SK-N-SH (cell line): ENCODE results near the gene SEPTIN14. TPM values are rescaled to one million over a fixed set of nuclear protein-coding genes. Genes with fewer than 3 reads are reported as not detected.

Experiments
- CTCF ChIA-PET: fragments of 300-600, 350-600 bp; formaldehyde crosslinking; extraction: SDS; loops from one replicate; lab custom pipeline; 2021; lab: Yijun Ruan, JAX
- POLR2A ChIA-PET: fragments of 350-600 bp; sonication (Branson Sonifier 250); formaldehyde crosslinking; extraction: SDS; loops from one replicate; lab custom pipeline; 2020; ENCODE audit warnings: antibody characterized with exemption, inconsistent platforms; lab: Yijun Ruan, JAX
- DNase-seq: peaks from one replicate; pipeline ENCODE4 v3.0.0; 2012
- H2AFZ ChIP-seq: fragments of 200-600 bp; sonication (generic); 2 replicates; pipeline ENCODE4 v1.8.1; 2016; ENCODE audit warnings: antibody characterized with exemption, mild to moderate bottlenecking, low read depth
- H3F3A ChIP-seq: fragments of 200-600 bp; sonication (generic); replicated peaks from 2 replicates; pipeline ENCODE3; 2016; ENCODE audit warnings: antibody characterized with exemption, mild to moderate bottlenecking; ENCODE audit not compliant: insufficient read depth
- H3K27ac ChIP-seq, 2 experiments: fragments of 200-500 bp in 1 of 2; fragments of 200-600 bp in 1 of 2; sonication (Bioruptor generic) in 1 of 2; sonication (generic), shearing (Covaris generic) in 1 of 2; 2 replicates each; pipeline versions ENCODE4 v1.5.1 to v1.6.1; 2014 to 2016; ENCODE audit warnings: low read depth in 2 of 2, inconsistent platforms in 1 of 2, low read length in 1 of 2, mild to moderate bottlenecking in 1 of 2, mixed read lengths in 1 of 2
- H3K27me3 ChIP-seq: fragments of 200-600 bp; sonication (generic), shearing (Covaris generic); 2 replicates; pipeline ENCODE4 v1.6.1; 2016; ENCODE audit warnings: mixed run types; ENCODE audit not compliant: insufficient read depth
- H3K36me3 ChIP-seq, 2 experiments: fragments of 200-500 bp in 1 of 2; fragments of 200-600 bp in 1 of 2; sonication (Bioruptor generic) in 1 of 2; sonication (generic) in 1 of 2; replicated peaks in 1 of 2; 2 replicates each; pipeline versions ENCODE3 to v1.5.1; 2014 to 2016; ENCODE audit warnings: low read length in 1 of 2, mild to moderate bottlenecking in 1 of 2; ENCODE audit not compliant: insufficient read depth in 2 of 2, control insufficient read depth in 1 of 2
- H3K4me1 ChIP-seq, 2 experiments: fragments of 200-500 bp in 1 of 2; fragments of 200-600 bp in 1 of 2; sonication (Bioruptor generic) in 1 of 2; sonication (generic), shearing (Covaris generic) in 1 of 2; 2 replicates each; pipeline versions ENCODE4 v1.5.1 to v1.6.1; 2014 to 2016; ENCODE audit warnings: low read depth in 1 of 2, low read length in 1 of 2, mixed run types in 1 of 2; ENCODE audit not compliant: insufficient read depth in 2 of 2, control insufficient read depth in 1 of 2
- H3K4me2 ChIP-seq: fragments of 200-600 bp; sonication (generic), shearing (Covaris generic); 2 replicates; pipeline ENCODE4 v1.6.1; 2017; ENCODE audit warnings: mixed run types
- H3K4me3 ChIP-seq, 2 experiments: fragments of 200-500 bp in 1 of 2; fragments of 200-600 bp in 1 of 2; sonication (Bioruptor generic) in 1 of 2; sonication (generic), shearing (Covaris generic) in 1 of 2; 2 replicates each; pipeline versions ENCODE4 v1.5.1 to v1.8.1; 2014 to 2016; ENCODE audit warnings: low read depth in 2 of 2, inconsistent platforms in 1 of 2, low read length in 1 of 2, mild to moderate bottlenecking in 1 of 2, mixed read lengths in 1 of 2, moderate library complexity in 1 of 2
- H3K79me2 ChIP-seq: fragments of 200-600 bp; sonication (generic); 2 replicates; pipeline ENCODE4 v1.8.1; 2017; ENCODE audit warnings: mild to moderate bottlenecking; ENCODE audit not compliant: insufficient read depth
- H3K9ac ChIP-seq: fragments of 200-600 bp; sonication (generic); 2 replicates; pipeline ENCODE4 v1.6.1; 2017; ENCODE audit warnings: mixed run types
- H3K9me2 ChIP-seq: fragments of 200-600 bp; sonication (generic); 2 replicates; pipeline ENCODE4 v1.6.1; 2017; ENCODE audit warnings: mixed run types
- H3K9me3 ChIP-seq: fragments of 200-600 bp; sonication (generic); 2 replicates; pipeline ENCODE4 v1.6.1; 2017; ENCODE audit warnings: mixed run types, mild to moderate bottlenecking, moderate library complexity
- H4K20me1 ChIP-seq: fragments of 200-600 bp; sonication (generic); 2 replicates; pipeline ENCODE4 v1.6.1; 2017; ENCODE audit warnings: mild to moderate bottlenecking, mixed run types; ENCODE audit not compliant: insufficient read depth
- CHD2 ChIP-seq: fragments of 150-350 bp; IDR thresholded peaks from 2 replicates; pipeline ENCODE4 v1.6.1; 2018; ENCODE audit warnings: low read length; ENCODE audit not compliant: partially characterized antibody
- CTCF ChIP-seq: fragments of 200-600 bp; sonication (generic); IDR thresholded peaks from 2 replicates; pipeline ENCODE4 v1.6.1; 2017; ENCODE audit warnings: antibody characterized with exemption, mild to moderate bottlenecking, moderate library complexity
- FOSL2 ChIP-seq: IDR thresholded peaks from 2 replicates; pipeline ENCODE4 v1.4.0; 2012; ENCODE audit warnings: low read depth, mild to moderate bottlenecking, moderate library complexity, borderline replicate concordance
- IRF3 ChIP-seq: fragments of 150-350 bp; IDR thresholded peaks from 2 replicates; pipeline ENCODE4 v1.6.1; 2016; ENCODE audit warnings: mild to moderate bottlenecking, low read depth, low read length
- REST ChIP-seq: IDR thresholded peaks from 2 replicates; pipeline ENCODE4 v1.6.1; 2012; ENCODE audit warnings: mild to moderate bottlenecking, low read depth, low read length, moderate library complexity
- TAF1 ChIP-seq: IDR thresholded peaks from 2 replicates; pipeline ENCODE4 v1.6.1; 2012; ENCODE audit warnings: low read depth, mild to moderate bottlenecking, low read length, moderate library complexity, borderline replicate concordance
- TCF12 ChIP-seq: IDR thresholded peaks from 2 replicates; pipeline ENCODE4 v1.4.0; 2012
- TEAD4 ChIP-seq: IDR thresholded peaks from 2 replicates; pipeline ENCODE4 v1.4.0; 2012; ENCODE audit warnings: mild to moderate bottlenecking, borderline replicate concordance; ENCODE audit not compliant: insufficient read depth
- USF1 ChIP-seq: IDR thresholded peaks from 2 replicates; pipeline ENCODE4 v1.4.0; 2012; ENCODE audit warnings: low read depth, borderline replicate concordance
- YY1 ChIP-seq: IDR thresholded peaks from 2 replicates; pipeline ENCODE4 v1.4.0; 2012; ENCODE audit warnings: low read depth, mild to moderate bottlenecking
- ZBTB33 ChIP-seq: IDR thresholded peaks from 2 replicates; pipeline ENCODE4 v1.4.0; 2012; ENCODE audit warnings: low read depth, borderline replicate concordance
- WGBS: methylation state at CpG from one replicate; pipeline ENCODE4 v1.1.6; 2017; ENCODE audit warnings: low lambda C conversion rate; 5-methylcytosine and 5-hydroxymethylcytosine counted together
- polyA plus RNA-seq, 3 experiments: library from polyadenylated mRNA; depleted of rRNA; stranded (reverse); fragments of >200 nt; gene quantifications; 2 replicates each; pipeline ENCODE4 v1.2.3, GENCODE V29; 2012

SEPTIN14 gene
- polyA plus RNA-seq, 1 of the 3 experiments (the other 2 are of a cell fraction), result not detected

GRCh38 chr7:55784151-55784550 is 78.4 kb downstream of the SEPTIN14 start:
- no peak for DNase-seq
- no peaks in the 10 kb centered on the region for H3K36me3 ChIP-seq
- TF ChIP-seq CHD2 (no peak), CTCF (no peak), FOSL2 (no peak), ZBTB33 (no peak), TAF1 (no peak), IRF3 (no peak), USF1 (no peak), TCF12 (no peak), REST (no peak), YY1 (no peak), TEAD4 (no peak)
- WGBS, result 0% methylated on average over 4 of the region's 4 CpGs
- no peaks in the 10 kb centered on the region for H3K4me1 ChIP-seq
- POLR2A ChIA-PET, result no interaction called here
- no peaks in the 10 kb centered on the region for H3F3A ChIP-seq
- no peak overlapping the region for H2AFZ ChIP-seq
- H3K27ac ChIP-seq, result no peak overlapping the region
- no peak overlapping the region for H3K4me3 ChIP-seq
- no peak overlapping the region for H3K4me2 ChIP-seq
- no peaks in the 10 kb centered on the region for H3K9me2 ChIP-seq
- H3K27me3 ChIP-seq, result peaks cover 38% of the 10 kb centered on the region
- no peaks in the 10 kb centered on the region for H4K20me1 ChIP-seq
- CTCF ChIA-PET, result interaction anchor here (1.8 kb wide), 1 partner anchor 180 kb away, joined by 4 read pairs; no protein-coding TSS in a partner anchor
- no peak overlapping the region for H3K9ac ChIP-seq
- no peaks in the 10 kb centered on the region for H3K79me2 ChIP-seq
- no peaks in the 10 kb centered on the region for H3K9me3 ChIP-seq
